HG02798 (cell line): Measurements from ENCODE around the gene TREML2.
"Not testable (repeated sequence)": the region's sequence is repeated elsewhere in the genome, so short reads cannot be mapped to it uniquely, and the experiment has no call there.

Experiments used
- ATAC-seq: cut with Tn5 transposase; IDR thresholded peaks from one replicate; pipeline ENCODE4 v1.9.1; 2021; ENCODE audit warnings: mild to moderate bottlenecking; ENCODE audit not compliant: unreplicated experiment, poor library complexity

Gene TREML2

GRCh38 chr6:41209547-41210320 is 8.8 kb upstream of the TREML2 start:
- no peak for ATAC-seq

- no peak for ATAC-seq
Measured at GRCh38 chr6:41208439-41209106, 7.6 kb upstream of the TREML2 start.

- no peak for ATAC-seq
Measured at GRCh38 chr6:41204156-41204555, 3.2 kb upstream of the TREML2 start.

- no peak for ATAC-seq
Measured at GRCh38 chr6:41201764-41202173, 820 bp upstream of the TREML2 start.

GRCh38 chr6:41200296-41200900 is 551 bp downstream of the TREML2 start:
- no peak for ATAC-seq

GRCh38 chr6:41199552-41200246 is 1.2 kb downstream of the TREML2 start:
- peak; percentile 50 for ATAC-seq

GRCh38 chr6:41197234-41197633 is 3.7 kb downstream of the TREML2 start:
- no peak for ATAC-seq

- ATAC-seq, result no peak
Measured at GRCh38 chr6:41194386-41194785, 6.6 kb downstream of the TREML2 start.

- no peak for ATAC-seq
Measured at GRCh38 chr6:41193884-41194283, 7.1 kb downstream of the TREML2 start.

GRCh38 chr6:41193171-41193734 is 7.7 kb downstream of the TREML2 start:
- no peak for ATAC-seq

- no peak for ATAC-seq
Measured at GRCh38 chr6:41191569-41191968, 9.4 kb downstream of the TREML2 start.

- ATAC-seq, result no peak
Measured at GRCh38 chr6:41190791-41191190, 10.2 kb downstream of the TREML2 start.

GRCh38 chr6:41189967-41190366 is 11.0 kb downstream of the TREML2 start:
- ATAC-seq, result no peak

GRCh38 chr6:41189046-41189445 is 11.9 kb downstream of the TREML2 start:
- ATAC-seq, result not testable (repeated sequence)

- no peak for ATAC-seq
Measured at GRCh38 chr6:41187924-41188886, 12.7 kb downstream of the TREML2 start.

- no peak for ATAC-seq
Measured at GRCh38 chr6:41186031-41186562, 14.9 kb downstream of the TREML2 start.

GRCh38 chr6:41184761-41185160 is 16.2 kb downstream of the TREML2 start:
- no peak for ATAC-seq

- ATAC-seq, result no peak
Measured at GRCh38 chr6:41182069-41183034, 18.6 kb downstream of the TREML2 start.
